Esophagus squamous epithelium (tissue), 5 donors: ENCODE results near the gene TTC27. TPM values are rescaled to one million over a fixed set of nuclear protein-coding genes. Genes with fewer than 3 reads are reported as not detected.

Experiments
- DNase-seq: peaks from one replicate; lab custom pipeline; 2025; lab: John Stamatoyannopoulos, UW
- H3K27ac ChIP-seq, 4 donors: fragments of 200-600 bp; sonication (generic); one replicate each; pipeline ENCODE4 v1.5.1; 2016 to 2019; ENCODE audit warnings: mild to moderate bottlenecking in 1 of 4
- H3K27me3 ChIP-seq, 4 donors: fragments of 200-600 bp; sonication (generic); 1 replicate in 3 of 4; 2 replicates in 1 of 4; pipeline versions ENCODE4 v1.5.1 to v1.6.0; 2017 to 2021; ENCODE audit warnings: antibody characterized with exemption in 1 of 4
- H3K36me3 ChIP-seq, 3 donors: fragments of 200-600 bp; sonication (generic); one replicate each; pipeline ENCODE4 v1.5.1; 2016 to 2019
- H3K4me1 ChIP-seq, 3 donors: fragments of 200-600 bp; sonication (generic); one replicate each; pipeline ENCODE4 v1.5.1; 2017 to 2019
- H3K4me3 ChIP-seq, 4 donors: fragments of 200-600 bp; sonication (generic); 1 replicate in 3 of 4; 2 replicates in 1 of 4; pipeline ENCODE4 v1.5.1; 2016 to 2019; ENCODE audit warnings: mild to moderate bottlenecking in 2 of 4, moderate library complexity in 1 of 4
- H3K9me3 ChIP-seq, 3 donors: fragments of 200-600 bp; sonication (generic); one replicate each; pipeline ENCODE4 v1.5.1; 2016 to 2019
- POLR2A ChIP-seq, 4 donors: fragments of 450-650 bp; IDR thresholded peaks; one replicate each; pipeline ENCODE4 v1.6.1; 2017; ENCODE audit warnings: antibody characterized with exemption in 4 of 4, mild to moderate bottlenecking in 4 of 4, moderate library complexity in 3 of 4
- WGBS, 2 donors: methylation state at CpG; one replicate each; pipeline ENCODE4 v1.1.5; 2018; 5-methylcytosine and 5-hydroxymethylcytosine counted together
- intact Hi-C: fragments of 100-400 bp; cut with DNase I; formaldehyde crosslinking; loops from one replicate; pipeline ENCODE4 v1.15.0; 2022
- total RNA-seq, 4 donors: library from RNA; depleted of rRNA; stranded (reverse); fragments of >200 nt; gene quantifications; one replicate each; pipeline ENCODE4 v1.1.0, GENCODE V29; 2016
- TF ChIP-seq, protein P1 (sequence below), 6 experiments: fragments of 450-650 bp in 4 of 6; fragments of 200-600 bp in 2 of 6; sonication (generic) in 2 of 6; IDR thresholded peaks; one replicate each; pipeline ENCODE4 v1.5.1; 2016 to 2019; ENCODE audit warnings: antibody characterized with exemption in 6 of 6, mild to moderate bottlenecking in 4 of 6, moderate library complexity in 4 of 6
- donor health status: DM: yes; HTN: yes; CAD: no.

TTC27 gene
- total RNA-seq, 4 donors from 2014 or later, result 9.2 to 18.4 (median 16.6) TPM

DNA sequence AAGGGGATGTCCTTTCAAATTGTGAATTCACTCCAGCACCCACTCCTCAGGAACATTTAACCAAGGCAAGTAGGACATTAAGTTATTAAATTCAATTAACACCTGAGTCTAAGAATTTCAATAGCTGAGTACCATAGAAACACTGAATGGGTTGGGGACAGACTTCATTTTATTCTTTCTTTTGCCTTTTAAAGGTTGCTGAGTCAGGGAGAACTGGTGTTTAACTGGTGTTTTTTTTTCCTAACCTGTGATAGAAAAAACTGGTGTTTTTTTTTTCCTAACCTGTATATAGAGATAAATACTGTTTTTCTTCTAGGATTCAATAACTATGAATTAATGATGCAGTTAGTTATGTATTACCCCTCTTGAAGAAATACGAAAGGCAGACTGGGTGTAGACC lies 38.9 kb downstream of the TTC27 start:
- Histone ChIP-seq H3K4me3 (no peak overlapping the region), H3K27ac (no peak overlapping the region), H3K4me1 (no peaks in the 10 kb centered on the region), H3K27me3 (no peaks in the 10 kb centered on the region), H3K36me3 (peaks cover 0 to 59% (median 0%) of the 10 kb centered on the region in 3 donors), H3K9me3 (no peaks in the 10 kb centered on the region)
- WGBS, 2 donors, result 95 to 100% methylated on average over 1 of the region's 1 CpG
- DNase-seq, result no peak
- intact Hi-C loops, result no loop called here
- TF ChIP-seq POLR2A (IDR thresholded peaks at IDR 0.05), result no peak
- TF ChIP-seq, protein P1, sequence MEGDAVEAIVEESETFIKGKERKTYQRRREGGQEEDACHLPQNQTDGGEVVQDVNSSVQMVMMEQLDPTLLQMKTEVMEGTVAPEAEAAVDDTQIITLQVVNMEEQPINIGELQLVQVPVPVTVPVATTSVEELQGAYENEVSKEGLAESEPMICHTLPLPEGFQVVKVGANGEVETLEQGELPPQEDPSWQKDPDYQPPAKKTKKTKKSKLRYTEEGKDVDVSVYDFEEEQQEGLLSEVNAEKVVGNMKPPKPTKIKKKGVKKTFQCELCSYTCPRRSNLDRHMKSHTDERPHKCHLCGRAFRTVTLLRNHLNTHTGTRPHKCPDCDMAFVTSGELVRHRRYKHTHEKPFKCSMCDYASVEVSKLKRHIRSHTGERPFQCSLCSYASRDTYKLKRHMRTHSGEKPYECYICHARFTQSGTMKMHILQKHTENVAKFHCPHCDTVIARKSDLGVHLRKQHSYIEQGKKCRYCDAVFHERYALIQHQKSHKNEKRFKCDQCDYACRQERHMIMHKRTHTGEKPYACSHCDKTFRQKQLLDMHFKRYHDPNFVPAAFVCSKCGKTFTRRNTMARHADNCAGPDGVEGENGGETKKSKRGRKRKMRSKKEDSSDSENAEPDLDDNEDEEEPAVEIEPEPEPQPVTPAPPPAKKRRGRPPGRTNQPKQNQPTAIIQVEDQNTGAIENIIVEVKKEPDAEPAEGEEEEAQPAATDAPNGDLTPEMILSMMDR (IDR thresholded peaks at IDR 0.05), result no peak

DNA sequence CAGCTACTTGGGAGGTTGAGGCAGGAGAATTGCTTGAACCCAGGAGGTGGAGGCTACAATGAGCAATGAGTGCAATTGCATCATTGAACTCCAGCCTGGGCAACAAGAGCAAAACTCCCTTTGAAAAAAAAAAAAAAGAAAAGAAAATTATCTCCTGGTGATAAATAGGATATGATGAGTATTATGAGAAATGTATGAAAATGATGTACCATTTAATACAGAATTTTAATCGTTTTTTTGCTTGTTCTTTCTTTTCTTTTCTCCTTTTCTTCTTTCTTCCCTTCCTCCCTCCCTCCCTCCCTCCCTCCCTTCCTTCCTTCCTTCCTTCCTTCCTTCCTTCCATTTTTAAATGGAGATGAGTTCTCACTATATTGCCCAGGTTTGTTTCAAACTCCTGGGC lies 40.4 kb downstream of the TTC27 start:
- TF ChIP-seq POLR2A (IDR thresholded peaks at IDR 0.05), result no peak
- TF ChIP-seq, protein P1 (IDR thresholded peaks at IDR 0.05), result no peak
- Histone ChIP-seq H3K27ac (no peak overlapping the region), H3K4me1 (no peaks in the 10 kb centered on the region), H3K9me3 (no peaks in the 10 kb centered on the region), H3K4me3 (no peak overlapping the region), H3K36me3 (peaks cover 0 to 75% (median 0%) of the 10 kb centered on the region in 3 donors), H3K27me3 (no peaks in the 10 kb centered on the region)
- 85 to 86% methylated on average over 1 of the region's 1 CpG for WGBS, 2 donors
- intact Hi-C loops, result no loop called here
- no peak for DNase-seq

DNA sequence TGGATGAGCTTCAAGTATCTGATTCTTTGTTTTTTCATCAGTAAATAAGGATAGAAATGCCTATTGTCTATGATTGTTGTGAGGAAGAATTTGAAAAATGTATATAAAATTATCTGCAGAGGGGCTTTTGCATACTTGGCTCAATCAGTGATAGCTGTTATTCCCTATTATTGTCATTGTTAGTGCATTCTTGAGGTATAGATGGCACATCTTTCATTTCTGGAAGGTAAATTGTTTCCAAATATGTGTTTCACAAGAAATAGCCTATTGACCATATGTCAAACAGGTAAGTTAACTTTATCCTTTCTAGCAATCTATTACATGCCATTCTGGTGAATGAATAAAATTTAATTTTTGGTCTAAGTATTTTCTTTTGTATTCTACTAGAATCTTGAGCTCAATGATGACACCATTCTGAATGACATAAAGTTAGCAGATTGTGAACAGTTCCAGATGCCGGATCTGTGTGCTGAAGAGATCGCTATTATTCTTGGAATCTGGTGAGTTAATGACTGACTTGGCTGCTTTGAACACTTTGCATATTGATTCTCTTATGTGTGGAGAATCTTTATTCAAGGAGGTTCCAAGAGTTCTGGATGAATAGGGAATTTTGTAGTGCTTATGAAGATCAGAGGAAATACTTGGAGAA lies 44.2 kb downstream of the TTC27 start:
- intact Hi-C loops, result no loop called here
- no peaks in the 10 kb centered on the region for H3K9me3 ChIP-seq
- H3K4me1 ChIP-seq, result no peaks in the 10 kb centered on the region
- H3K27ac ChIP-seq, result no peak overlapping the region
- no peaks in the 10 kb centered on the region for H3K27me3 ChIP-seq
- H3K36me3 ChIP-seq, result peaks cover 0 to 89% (median 0%) of the 10 kb centered on the region in 3 donors
- no peak for DNase-seq
- WGBS, 2 donors, result 91% methylated on average over 2 of the region's 2 CpGs
- H3K4me3 ChIP-seq, result no peak overlapping the region
- TF ChIP-seq, protein P1 (IDR thresholded peaks at IDR 0.05), result no peak
- no peak for TF ChIP-seq POLR2A (IDR thresholded peaks at IDR 0.05)

DNA sequence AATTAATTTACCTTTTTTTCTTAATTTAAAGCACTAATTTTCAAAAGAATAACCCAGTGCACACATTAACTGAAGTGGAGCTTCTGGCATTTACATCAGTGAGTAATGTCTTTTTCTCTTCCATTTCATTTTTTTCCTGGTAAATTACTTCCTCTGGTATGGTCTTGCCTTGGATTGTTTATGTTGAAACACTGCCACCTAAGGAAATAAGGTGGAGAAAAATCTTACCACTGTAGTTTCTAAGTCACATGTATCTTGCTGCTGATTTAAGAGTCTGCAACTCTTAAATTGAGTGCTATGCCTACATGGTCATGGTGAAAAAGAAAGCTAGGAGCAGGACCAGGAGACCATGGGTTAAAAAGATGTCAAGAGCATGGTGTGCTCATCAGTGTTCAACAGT lies 51.0 kb downstream of the TTC27 start:
- H3K27ac ChIP-seq, result no peak overlapping the region
- no peaks in the 10 kb centered on the region for H3K4me1 ChIP-seq
- no peak for TF ChIP-seq POLR2A (IDR thresholded peaks at IDR 0.05)
- TF ChIP-seq, protein P1 (IDR thresholded peaks at IDR 0.05), result no peak
- no peak overlapping the region for H3K4me3 ChIP-seq
- H3K27me3 ChIP-seq, result no peaks in the 10 kb centered on the region
- intact Hi-C loops, result no loop called here
- H3K9me3 ChIP-seq, result no peaks in the 10 kb centered on the region
- DNase-seq, result no peak
- H3K36me3 ChIP-seq, result peaks cover 0 to 64% (median 0%) of the 10 kb centered on the region in 3 donors

DNA sequence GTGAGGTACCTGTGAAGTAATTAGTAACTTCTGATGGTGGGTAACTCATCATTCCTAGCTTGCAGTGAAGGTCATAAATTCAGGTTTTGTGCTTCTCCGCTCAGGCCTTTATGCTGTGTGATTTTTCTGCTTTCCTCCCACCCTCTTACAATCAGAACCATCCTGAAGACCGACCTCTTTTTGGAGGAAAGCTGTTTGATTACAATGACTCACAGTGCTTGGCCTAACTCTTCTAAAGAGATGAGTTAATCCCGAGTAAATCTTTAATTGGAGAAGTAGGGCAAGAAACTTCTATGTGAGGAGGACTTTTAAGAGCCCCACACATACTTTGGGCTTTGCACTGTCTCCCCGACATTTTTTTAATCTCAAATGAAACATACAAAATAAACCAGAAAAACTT lies 53.1 kb downstream of the TTC27 start:
- TF ChIP-seq POLR2A (IDR thresholded peaks at IDR 0.05), result no peak
- TF ChIP-seq, protein P1 (IDR thresholded peaks at IDR 0.05), result no peak
- Histone ChIP-seq H3K27me3 (no peaks in the 10 kb centered on the region), H3K27ac (no peak overlapping the region), H3K9me3 (no peaks in the 10 kb centered on the region), H3K4me1 (no peaks in the 10 kb centered on the region), H3K36me3 (peaks cover 0 to 53% (median 0%) of the 10 kb centered on the region in 3 donors), H3K4me3 (no peak overlapping the region)
- 37 to 53% methylated on average over 4 of the region's 4 CpGs for WGBS, 2 donors
- intact Hi-C loops, result no loop called here
- no peak for DNase-seq
